ENCODE data around the gene PPP1R12C.

PPP1R12C gene

GRCh38 chr19:55141696-55142095 is 24.3 kb upstream of the PPP1R12C start:
- TF ChIP-seq FOXP2 (optimal IDR thresholded peaks at IDR 0.05; ENCODE audit: borderline replicate concordance, extremely low read depth, extremely low read length, insufficient read depth): no peak
- TF ChIP-seq TAF1 (IDR thresholded peaks at IDR 0.05; ENCODE audit: borderline replicate concordance, insufficient read depth, low read length): no peak
- TF ChIP-seq POLR2AphosphoS5 (IDR thresholded peaks at IDR 0.05; ENCODE audit: low read depth, low read length): no peak

GRCh38 chr19:55137915-55138314 is 20.5 kb upstream of the PPP1R12C start:
- TF ChIP-seq POLR2AphosphoS5 (IDR thresholded peaks at IDR 0.05; ENCODE audit: low read depth, low read length): no peak
- TF ChIP-seq TAF1 (IDR thresholded peaks at IDR 0.05; ENCODE audit: borderline replicate concordance, insufficient read depth, low read length): no peak
- no peak for TF ChIP-seq FOXP2 (optimal IDR thresholded peaks at IDR 0.05; ENCODE audit: borderline replicate concordance, extremely low read depth, extremely low read length, insufficient read depth)
- TF ChIP-seq, protein P1, sequence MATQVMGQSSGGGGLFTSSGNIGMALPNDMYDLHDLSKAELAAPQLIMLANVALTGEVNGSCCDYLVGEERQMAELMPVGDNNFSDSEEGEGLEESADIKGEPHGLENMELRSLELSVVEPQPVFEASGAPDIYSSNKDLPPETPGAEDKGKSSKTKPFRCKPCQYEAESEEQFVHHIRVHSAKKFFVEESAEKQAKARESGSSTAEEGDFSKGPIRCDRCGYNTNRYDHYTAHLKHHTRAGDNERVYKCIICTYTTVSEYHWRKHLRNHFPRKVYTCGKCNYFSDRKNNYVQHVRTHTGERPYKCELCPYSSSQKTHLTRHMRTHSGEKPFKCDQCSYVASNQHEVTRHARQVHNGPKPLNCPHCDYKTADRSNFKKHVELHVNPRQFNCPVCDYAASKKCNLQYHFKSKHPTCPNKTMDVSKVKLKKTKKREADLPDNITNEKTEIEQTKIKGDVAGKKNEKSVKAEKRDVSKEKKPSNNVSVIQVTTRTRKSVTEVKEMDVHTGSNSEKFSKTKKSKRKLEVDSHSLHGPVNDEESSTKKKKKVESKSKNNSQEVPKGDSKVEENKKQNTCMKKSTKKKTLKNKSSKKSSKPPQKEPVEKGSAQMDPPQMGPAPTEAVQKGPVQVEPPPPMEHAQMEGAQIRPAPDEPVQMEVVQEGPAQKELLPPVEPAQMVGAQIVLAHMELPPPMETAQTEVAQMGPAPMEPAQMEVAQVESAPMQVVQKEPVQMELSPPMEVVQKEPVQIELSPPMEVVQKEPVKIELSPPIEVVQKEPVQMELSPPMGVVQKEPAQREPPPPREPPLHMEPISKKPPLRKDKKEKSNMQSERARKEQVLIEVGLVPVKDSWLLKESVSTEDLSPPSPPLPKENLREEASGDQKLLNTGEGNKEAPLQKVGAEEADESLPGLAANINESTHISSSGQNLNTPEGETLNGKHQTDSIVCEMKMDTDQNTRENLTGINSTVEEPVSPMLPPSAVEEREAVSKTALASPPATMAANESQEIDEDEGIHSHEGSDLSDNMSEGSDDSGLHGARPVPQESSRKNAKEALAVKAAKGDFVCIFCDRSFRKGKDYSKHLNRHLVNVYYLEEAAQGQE (IDR thresholded peaks at IDR 0.05; ENCODE audit: insufficient read depth in 1 of 2, low read depth in 2 of 2, low read length in 2 of 2): no peak
- no peak for TF ChIP-seq SIN3A (IDR thresholded peaks at IDR 0.05; ENCODE audit: borderline replicate concordance, insufficient read depth, low read length)

DNA sequence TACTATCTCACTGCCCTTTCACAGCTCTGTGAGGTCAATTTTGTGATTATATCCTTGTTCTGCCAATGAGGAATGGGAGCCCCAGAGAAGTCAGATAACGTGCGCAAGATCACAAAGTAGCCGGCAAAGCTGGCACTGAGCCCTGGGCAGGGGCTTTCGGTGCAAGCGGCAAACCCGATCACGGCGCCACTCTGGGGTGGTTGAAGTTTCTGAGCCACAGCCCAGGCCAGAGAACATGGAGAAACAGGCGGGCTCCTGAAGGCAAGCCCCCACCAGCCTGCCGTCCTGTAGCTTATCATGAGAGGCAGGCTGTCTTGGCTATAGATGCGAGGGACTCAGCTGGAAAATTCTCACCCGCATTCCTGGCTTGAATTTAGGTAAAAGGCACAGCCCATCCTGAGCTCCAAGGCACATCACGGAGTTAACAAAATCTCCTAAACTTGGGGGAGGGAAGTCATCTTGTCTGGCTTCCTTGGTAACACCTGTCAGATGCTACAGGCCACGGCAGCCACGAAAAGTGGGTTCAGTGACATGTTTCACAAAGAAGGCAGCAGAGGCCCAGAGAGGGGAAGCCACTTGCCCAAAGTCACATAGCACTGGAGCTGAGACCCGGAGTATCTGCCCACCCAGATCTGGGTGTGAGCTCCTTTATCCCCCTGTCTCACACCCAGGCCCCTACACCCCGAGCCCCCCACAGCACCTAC is 19.1 kb upstream of the PPP1R12C start:
- TF ChIP-seq, protein P1 (IDR thresholded peaks at IDR 0.05; ENCODE audit: insufficient read depth in 1 of 2, low read depth in 2 of 2, low read length in 2 of 2): no peak
- TF ChIP-seq TAF1 (IDR thresholded peaks at IDR 0.05; ENCODE audit: borderline replicate concordance, insufficient read depth, low read length): no peak
- no peak for TF ChIP-seq FOXP2 (optimal IDR thresholded peaks at IDR 0.05; ENCODE audit: borderline replicate concordance, extremely low read depth, extremely low read length, insufficient read depth)
- no peak for TF ChIP-seq POLR2AphosphoS5 (IDR thresholded peaks at IDR 0.05; ENCODE audit: low read depth, low read length)
- no peak for TF ChIP-seq SIN3A (IDR thresholded peaks at IDR 0.05; ENCODE audit: borderline replicate concordance, insufficient read depth, low read length)

DNA sequence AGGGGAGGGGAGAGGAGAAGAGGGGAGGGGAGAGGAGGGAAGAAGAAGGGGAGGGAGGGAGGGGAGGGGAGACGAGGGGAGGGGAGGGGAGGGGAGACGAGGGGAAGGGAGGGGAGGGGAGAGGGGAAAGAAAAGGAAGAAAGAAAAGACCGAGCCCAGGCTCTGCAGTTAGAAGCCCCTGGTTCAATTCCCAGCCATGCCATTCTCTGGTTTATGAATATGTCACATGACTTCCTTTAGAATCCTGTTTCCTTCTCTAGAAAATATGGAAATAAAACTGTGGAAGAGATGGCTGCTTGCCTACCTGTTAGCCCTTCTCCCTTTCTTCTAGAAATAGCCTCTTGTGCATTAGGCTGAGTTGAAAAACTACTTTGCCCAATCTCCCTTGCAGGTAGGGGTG is 17.3 kb upstream of the PPP1R12C start:
- no peak for TF ChIP-seq TAF1 (IDR thresholded peaks at IDR 0.05; ENCODE audit: borderline replicate concordance, insufficient read depth, low read length)
- TF ChIP-seq POLR2AphosphoS5 (IDR thresholded peaks at IDR 0.05; ENCODE audit: low read depth, low read length): no peak
- TF ChIP-seq, protein P1 (IDR thresholded peaks at IDR 0.05; ENCODE audit: insufficient read depth in 1 of 2, low read depth in 2 of 2, low read length in 2 of 2): no peak
- TF ChIP-seq FOXP2 (optimal IDR thresholded peaks at IDR 0.05; ENCODE audit: borderline replicate concordance, extremely low read depth, extremely low read length, insufficient read depth): no peak
- TF ChIP-seq SIN3A (IDR thresholded peaks at IDR 0.05; ENCODE audit: borderline replicate concordance, insufficient read depth, low read length): no peak

DNA sequence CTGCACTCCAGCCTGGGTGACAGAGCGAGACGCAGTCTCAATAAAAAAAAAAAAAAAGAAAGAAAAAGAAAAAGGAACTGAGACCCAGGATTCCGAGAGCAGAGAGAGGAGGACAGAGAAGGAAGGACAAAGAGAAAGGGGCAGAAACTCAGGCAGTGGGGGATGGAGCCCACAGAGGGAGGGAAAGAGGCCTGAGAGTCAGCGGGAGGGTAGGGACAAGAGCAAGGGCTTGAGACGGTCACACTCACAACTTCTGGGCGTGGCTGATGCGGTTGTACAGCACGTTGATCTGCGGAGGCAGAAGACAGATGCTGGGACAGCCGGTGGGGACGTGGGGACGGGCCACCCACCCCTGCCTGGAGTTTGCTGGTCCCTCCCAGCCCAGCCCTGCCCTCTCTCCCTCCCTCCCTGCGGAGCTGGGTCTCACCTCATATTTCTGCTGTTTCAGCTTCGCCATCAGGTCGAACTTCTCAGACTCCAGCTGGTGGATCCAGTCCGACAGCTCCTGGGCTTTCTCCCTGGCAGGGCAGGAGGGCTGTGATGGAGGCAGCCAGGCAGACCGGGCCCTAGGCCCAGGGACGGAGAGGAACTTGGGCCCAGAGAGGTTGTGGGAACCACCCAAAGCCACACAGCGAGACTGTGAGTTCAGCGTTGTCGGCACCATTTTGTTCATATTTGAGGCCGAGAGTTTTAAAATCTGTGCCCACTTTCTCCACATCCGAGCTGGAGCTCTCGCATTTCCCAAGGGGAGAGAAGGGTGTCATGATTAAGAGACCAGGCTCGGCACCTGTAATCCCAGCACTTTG is 16.4 kb upstream of the PPP1R12C start:
- TF ChIP-seq SIN3A (IDR thresholded peaks at IDR 0.05; ENCODE audit: borderline replicate concordance, insufficient read depth, low read length) (no peak), TAF1 (IDR thresholded peaks at IDR 0.05; ENCODE audit: borderline replicate concordance, insufficient read depth, low read length) (no peak), POLR2AphosphoS5 (IDR thresholded peaks at IDR 0.05; ENCODE audit: low read depth, low read length) (no peak), FOXP2 (optimal IDR thresholded peaks at IDR 0.05; ENCODE audit: borderline replicate concordance, extremely low read depth, extremely low read length, insufficient read depth) (no peak)
- TF ChIP-seq, protein P1 (IDR thresholded peaks at IDR 0.05; ENCODE audit: insufficient read depth in 1 of 2, low read depth in 2 of 2, low read length in 2 of 2): no peak
